HG02973 (cell line): ENCODE data around the gene SMC1B.
"Not testable (repeated sequence)": the region's sequence is repeated elsewhere in the genome, so short reads cannot be mapped to it uniquely, and the experiment has no call there.

Experiments
- ATAC-seq: cut with Tn5 transposase; IDR thresholded peaks from one replicate; pipeline ENCODE4 v1.9.1; 2021; ENCODE audit warnings: moderate library complexity; ENCODE audit not compliant: unreplicated experiment

The SMC1B gene

DNA sequence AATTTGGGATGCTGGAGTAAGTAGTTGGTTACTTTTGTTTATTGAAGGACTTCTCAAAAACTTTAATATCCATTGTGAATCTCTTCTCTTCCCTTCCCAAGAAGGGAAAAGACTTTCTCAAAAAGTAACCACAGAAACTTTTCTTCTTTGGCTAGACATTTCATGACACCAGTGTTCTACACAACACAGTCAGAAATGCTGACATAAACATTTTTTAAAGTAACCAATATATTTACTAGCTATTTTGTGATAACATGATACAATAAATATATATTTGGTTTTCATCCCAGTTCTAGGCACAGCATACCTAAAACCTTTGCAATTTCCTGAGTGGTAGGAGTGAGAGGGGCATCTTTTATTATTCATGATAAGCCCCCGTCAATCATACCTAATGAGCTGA, 55.9 kb downstream of the SMC1B start:
- no peak for ATAC-seq

DNA sequence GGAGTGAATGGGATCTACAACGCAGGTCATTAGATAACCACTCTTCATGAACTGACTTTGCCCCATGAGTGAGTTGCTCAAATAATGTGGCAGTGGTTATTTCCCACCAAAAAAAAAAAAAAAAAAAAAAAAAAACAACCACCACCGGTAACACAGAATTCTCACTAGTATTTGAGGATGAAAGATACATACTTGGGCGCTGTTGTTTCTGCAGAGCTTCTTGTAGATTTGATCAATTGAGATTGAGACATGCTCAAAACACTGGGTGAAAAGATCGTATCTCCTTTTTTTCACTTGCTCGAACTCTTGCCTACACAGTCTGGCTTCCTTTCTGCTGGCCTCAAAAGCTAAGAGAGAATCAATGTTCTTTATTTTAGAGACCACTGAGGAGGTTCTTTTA, 59.6 kb downstream of the SMC1B start:
- no peak for ATAC-seq

DNA sequence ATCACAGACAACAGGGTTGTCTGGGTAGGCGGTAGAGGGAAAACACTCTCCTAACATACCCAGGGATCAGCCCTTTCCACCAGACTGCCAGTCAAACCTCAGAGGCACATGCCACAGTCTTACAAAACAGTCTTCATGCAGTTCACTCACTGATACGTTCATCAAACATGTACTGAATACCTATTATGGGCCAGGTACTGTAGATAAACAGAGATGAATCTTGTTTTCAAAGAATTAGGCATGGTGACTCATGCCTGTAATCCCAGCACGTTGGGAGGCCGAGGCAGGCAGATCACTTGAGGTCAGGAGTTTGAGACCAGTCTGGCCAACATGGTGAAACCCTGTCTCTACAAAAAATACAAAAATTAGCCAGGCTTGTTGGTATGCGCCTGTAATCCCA, 60.6 kb downstream of the SMC1B start:
- not testable (repeated sequence) for ATAC-seq

DNA sequence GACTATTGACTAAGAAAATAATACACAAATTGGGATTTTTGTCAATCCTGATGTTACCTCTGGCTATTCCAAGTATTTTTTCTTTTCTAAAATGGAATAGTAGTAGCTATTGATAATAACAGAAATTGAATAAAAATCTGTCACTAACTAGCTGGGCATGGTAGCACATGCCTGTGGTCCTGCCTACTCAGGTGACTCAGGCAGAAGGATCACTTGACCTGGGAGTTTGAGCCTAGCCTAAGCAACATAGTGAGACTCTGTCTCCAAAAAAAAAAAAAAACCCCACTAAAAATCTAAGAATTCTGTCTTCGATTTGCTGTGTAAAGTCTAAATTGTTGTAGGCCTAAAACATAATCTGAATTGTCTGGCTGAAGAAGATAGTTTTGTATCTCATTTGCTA, 61.4 kb downstream of the SMC1B start:
- ATAC-seq = no peak

DNA sequence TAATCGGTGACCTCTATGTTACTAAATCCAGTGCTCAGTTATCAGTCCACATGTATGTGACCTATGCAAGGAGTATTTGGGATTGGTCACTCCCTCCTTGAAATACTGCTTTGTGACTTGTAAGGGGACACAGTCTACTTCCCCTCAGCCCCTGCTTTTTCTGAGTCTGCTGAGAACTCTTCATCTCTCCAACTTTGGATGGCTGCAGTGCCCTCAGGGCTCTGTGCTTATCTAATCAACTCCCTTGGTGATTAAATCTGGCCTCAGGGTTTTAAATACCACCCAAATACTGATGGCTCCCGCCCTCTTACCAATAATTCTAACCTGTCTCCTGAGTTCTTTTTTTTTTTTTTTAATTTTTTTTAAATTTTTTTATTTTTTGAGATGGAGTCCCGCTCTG, 63.5 kb downstream of the SMC1B start:
- no peak for ATAC-seq

DNA sequence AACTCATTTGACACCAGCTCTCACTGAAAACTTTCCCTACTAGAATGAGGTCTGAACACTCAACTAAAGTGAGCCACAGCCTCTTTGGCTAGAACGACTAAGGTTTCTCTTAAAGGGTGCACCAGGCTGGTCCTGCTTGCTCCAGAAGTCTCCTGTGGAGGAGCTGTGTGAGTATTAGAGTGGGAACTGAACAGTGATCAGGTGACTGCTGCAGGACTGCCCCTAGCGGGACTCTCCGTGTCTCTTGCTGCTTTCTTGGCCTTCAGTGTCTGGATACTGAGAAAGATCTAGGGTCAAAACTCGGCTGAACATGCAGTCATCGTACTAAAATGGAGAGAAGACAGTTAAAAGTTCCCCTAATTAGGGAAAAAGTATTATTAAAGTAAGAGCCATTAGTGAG, 69.1 kb downstream of the SMC1B start:
- ATAC-seq = no peak

DNA sequence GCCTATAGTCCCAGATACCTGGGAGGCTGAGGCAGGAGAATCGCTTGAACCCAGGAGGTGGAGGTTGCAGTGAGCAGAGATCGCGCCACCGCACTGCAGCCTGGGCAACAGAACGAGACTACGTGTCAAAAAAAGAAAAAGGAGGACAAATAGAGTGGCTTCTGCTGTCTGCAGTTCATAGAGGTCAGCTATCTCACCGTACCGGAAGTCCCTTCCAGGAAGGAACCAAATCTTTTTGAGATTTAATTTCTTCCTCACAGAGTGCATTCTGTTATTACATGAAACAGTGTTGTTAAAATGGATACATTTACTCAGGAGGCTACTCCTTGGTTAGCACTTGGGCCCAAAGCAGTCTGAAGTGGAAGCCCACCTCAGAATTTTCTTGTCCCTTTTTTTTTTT, 70.3 kb downstream of the SMC1B start:
- ATAC-seq = no peak

DNA sequence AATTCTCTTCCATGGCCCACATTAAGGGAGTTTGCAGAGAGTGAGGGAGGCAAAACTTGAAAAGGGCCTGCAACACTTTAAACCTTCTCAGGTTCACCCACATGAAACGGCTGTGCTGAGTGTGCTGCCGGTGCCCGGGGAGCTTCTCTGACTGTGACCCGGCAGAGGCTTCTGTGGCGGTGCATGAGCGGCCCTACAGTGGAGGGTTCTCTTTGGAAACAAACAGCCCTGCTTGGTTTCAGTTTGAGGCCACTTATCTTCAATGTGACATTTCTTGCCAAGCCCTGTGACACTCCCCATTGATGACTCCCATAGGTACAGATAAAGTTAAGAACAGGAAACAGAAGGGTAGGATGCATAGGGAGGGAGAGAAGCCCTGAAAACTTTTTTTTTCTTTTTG, 71.9 kb downstream of the SMC1B start:
- no peak for ATAC-seq

DNA sequence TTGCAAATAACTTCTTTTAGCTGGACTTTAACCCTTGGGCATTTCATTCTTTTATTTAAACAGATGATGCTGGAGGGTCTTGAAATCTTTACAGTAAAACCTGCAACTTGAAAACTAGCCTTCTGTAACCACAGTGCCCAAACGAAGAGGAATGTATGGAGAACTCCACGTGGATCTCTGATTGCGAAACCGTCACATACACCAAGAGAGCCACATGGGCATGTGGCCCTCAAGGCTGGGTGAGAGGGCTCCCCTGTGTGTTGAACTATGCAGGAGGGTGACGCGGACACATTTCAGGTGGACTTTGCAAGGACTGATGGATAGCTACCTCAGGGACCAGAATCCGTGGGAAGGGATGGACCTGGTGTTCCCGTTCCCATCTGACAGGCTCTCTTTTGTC, 73.1 kb downstream of the SMC1B start:
- no peak for ATAC-seq

DNA sequence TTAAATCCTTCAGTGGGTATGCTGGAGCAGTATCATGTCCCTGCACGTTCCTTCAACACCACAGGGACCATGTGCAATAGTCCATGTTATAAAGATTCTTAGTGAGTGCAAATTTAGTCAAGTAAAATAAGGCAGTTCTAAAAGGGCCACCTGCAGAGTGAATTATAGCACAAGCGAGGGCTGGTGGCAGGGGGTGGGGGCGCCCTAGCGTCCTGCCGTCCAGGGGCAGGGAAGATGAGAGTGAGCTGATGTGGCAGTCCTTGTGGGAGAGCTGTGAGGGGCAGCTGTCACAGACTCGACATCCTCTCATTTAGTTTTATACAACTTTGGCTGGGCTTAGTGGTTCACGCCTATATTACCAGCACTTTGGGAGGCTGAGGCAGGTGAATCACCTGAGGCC, 74.6 kb downstream of the SMC1B start:
- no peak for ATAC-seq

DNA sequence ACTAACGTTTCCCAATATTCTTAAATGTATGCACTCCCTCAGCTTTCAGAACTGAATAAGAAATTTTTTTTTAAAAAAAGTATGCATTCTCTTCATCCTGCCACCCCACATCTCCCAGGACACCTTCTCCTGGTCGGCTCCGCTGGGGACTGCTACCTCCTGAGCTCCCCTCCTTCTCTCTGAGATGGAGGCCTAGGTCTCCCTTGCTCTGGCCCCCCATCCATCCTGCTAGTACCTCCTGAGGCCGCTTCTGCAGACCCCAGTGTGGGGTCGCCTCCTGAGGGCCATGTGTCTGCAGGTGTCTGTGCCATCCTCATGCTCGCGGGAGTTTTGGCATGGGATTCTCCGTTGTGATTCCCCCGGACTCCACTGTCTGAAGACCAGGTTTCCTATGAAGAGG, 75.9 kb downstream of the SMC1B start:
- ATAC-seq = no peak

DNA sequence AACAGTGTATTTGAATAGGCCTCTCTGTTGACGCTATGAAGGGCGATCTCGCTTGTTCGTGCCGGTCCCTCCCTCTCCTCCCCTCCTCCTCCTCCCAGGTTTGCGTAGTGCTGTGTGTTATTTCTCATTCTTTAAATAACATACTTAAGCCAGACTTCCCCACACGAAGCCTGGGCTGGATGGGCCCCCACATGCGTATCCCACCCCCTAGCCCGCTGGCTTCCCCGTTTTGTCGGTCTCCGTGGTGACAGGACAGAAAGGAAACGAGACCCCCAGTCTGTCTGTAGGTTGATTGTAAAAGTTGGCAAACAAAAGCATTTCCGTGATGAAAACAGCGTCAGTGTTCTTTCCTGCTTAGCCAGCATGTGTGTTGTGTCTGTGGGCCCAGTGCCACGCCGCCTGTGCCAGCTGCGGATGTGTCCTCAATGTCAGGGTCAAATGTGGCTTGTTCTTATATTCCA, 76.4 kb downstream of the SMC1B start:
- no peak for ATAC-seq

DNA sequence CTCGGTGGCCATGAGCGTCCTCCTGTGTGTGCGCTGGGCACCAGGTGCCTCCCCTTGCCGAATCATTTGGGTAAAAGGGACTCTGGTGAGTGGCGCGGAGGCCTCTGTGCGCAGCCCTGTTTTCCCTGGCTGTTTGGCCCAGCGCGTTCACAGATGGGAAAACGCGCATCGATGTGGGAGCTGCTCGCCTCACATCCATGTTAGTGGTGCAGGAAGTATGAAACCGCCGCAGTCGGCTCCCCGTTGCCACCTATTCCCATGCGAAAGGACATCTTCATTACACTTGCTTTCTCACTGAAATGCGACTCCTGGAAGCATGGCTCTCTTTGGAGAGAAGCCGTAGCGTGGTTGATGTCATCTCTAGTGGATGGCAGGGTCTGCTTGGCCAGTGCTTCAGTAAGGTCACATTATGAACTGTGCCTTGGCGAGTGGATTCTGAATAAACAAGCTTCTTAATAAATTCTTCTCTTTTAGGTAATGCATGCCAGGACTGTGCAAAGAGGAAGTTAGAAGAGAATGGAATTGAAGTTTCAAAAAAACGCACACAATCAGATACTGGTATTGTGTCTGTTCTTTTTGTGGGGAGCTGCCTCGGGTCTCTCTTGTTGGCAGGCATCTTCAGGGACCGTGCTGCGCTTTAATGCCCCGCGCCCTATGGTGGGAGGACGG, 77.4 kb downstream of the SMC1B start:
- no peak for ATAC-seq

DNA sequence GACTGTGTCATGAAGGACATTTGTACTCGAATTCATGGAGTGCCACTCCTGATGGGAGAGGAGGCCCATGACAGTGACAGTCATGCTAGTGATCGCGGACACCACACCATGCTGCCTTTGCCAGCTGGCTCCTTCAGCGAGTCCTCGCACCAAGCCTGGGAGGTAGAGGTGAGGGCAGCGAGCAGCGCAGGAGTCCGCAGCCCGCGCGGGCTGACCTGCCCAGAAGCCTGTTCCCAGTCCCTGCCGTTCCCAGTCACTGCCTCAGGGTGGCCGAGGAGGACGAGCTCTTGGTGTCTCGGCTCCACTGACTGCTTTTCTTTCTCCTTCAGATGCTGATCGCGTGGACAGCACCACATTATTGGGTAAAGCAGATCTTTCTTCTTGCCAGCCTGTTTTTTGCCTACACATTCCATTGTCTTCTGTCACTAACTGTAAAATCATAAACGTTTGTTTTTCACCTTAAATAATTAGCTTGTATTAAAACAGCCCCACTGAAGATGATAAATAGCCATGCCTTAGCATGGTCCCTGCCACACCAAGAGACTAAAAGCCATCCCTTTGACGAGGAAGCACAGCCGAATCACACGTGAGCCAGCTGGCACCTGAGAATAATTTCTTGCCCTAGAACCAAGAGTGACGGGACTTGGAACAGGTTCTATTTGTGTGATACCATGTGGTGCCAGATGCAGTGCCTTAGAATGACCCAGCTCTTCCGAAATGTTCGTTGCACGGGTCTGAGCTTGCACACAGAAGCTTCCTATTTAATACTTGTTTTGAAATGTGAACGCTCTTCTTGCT, 78.2 kb downstream of the SMC1B start:
- ATAC-seq = no peak

DNA sequence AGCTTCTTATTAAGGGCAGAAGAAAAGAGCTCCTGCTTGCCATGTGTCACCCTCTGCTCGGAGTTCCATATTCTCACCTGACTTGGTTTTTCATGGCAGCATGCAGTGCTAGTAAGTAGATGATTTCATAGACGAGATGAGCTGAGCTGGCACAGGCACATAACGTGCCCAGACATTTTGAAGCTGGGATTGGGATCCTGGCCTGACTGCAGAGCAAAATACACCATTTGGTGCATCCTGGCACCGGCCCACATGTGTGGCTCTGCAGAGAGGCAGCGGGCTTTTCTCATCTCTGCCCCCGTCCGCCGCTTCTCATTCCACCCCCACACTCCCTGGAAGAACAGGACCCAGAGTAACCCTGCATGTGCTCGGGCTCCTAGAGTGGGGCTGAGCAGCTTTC, 78.9 kb downstream of the SMC1B start:
- no peak for ATAC-seq

DNA sequence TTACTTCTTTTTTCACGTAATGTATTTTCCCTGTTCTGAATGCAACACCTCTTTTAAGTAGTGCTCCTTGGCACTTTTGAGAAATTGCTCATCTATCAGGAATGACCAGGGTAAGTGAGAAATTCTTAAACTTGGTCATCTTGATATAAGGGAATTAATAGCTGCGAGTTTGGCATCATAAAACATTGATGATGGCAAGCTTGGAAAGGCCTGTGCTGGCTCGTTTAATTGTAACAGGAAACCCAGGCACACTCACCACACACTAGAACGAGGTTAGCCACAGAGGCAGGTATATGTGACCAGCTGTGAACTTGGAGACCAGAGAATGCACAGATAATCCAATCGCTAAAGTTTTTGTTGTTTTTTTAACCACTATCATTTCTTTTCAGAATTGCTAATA, 79.3 kb downstream of the SMC1B start:
- ATAC-seq = no peak

DNA sequence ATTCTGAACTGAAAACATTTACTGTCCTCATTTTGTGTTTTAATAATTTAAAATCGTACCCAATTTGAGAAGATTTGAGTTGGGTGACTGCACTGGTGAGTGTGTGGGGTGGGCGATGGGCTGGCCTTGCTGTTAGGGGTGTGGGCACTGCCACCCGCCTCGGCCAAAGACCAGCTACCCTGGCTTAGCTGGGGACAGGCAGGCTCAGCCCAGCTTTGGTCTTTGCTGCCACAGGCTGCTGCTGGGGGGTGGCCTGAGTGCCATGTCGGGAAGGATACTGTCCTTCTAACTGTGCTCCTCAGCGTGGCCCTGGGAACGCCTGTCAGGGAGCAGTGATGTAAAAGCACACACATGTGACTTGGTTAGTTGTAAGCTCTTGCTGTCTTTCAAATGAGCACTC, 81.4 kb downstream of the SMC1B start:
- no peak for ATAC-seq

DNA sequence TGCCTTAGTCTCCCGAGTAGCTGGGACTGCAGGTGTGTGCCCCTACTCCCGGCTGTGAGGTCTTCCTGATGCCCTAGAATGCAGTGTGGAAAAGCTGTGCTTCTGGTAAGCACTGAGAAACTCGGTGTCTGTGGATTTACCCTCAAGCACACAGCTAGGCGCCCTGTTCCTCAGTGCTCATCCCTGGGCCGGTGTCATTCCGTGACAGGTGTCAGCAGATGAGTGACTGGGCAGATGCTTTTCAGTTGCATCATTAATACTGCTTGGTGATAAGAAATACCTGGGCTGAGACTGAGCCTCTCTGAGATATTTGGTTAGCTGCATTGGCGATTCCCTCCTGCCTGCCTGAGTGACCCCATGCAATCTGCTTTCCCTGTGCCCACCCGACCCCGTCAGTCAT, 81.9 kb downstream of the SMC1B start:
- ATAC-seq = no peak

DNA sequence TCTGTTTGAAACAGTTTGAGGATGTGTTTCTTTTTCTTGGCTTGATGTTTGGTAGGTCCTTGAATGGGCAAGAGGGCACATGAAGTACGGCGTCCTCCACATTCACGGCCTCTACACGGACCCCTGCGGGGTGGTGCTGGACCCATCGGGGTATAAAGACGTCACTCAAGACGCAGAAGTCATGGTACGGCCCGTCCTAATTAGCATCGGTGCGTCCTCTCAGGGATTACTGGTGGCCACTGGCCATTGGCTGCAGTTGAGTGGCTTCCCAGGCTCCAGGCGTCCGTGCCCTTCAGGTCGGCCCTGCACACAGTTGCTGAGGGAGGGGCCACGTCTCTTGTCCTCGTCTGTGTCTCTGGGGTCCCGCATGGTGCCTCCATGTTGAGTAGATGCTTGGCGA, 82.9 kb downstream of the SMC1B start:
- no peak for ATAC-seq

DNA sequence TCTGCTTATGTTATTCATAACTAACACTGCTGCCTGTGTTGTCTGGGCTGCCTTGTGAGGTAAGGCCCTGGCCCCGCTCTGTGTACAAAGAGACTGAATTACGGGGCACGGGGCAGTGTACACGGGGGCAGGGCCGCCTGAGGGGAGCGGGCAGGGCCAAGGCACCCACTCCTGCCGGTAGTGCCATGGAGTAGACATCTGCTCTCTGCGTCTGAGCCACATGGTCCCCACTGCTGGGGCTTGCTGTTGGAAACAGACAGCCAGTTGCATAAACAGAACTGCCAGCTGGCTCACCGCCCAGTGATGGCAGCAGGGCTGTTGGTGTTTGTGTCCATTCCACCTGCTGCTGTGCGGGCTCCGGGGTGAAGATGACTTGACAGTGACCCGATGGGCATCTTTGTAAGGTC, 83.9 kb downstream of the SMC1B start:
- no peak for ATAC-seq

DNA sequence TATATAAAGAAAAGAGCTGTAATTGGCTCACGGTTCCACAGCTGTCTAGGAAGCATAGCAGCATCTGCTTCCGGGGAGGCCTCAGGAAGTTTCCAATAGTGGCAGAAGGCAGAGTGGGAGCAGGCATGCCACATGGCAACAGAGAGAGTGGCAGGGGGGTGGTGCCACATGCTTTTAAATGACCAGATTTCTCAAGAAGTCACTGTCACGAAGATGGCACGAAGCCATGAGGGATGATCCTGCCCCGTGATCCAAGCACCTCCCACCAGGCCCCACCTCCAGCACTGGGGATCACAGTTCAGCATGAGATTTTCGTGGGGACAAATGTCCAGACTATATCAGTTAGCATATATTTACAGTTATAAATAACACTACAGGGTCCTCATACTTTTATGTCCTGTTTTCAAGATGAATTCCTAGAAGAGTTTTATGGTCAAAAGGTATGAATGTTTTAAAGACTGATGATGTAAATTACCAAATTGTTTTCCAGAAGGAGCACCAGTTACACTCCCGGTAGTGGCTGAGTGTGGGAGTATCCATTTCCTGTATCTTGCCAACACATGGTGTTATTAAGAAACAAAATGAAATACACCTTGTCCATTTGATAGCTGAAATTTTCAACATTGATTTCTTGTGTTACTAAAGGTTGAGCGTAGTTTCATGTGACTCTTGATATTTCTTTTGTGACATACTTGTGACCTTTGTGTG, 84.4 kb downstream of the SMC1B start:
- ATAC-seq = no peak

DNA sequence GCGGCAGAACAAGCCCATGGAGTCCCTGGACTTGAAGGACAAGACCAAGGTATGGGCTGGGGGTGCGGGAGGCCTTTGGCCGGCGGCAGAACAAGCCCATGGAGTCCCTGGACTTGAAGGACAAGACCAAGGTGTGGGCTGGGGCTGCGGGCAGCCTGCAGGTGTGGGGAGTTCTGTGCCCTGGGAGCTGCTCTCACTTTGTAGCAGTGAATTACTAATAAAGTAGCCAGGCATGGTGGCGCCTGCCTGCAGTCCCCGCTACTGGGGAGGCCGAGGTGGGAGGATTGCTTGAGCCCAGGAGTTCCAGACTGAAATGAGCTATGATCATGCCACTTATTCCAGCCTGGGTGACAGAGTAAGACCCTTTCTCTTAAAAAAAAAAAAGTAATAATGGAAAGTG, 85.1 kb downstream of the SMC1B start:
- ATAC-seq = not testable (repeated sequence)
